Measurements from ENCODE around the gene AGR2.
"Not testable (repeated sequence)": the region's sequence is repeated elsewhere in the genome, so short reads cannot be mapped to it uniquely, and the experiment has no call there.

AGR2 gene

DNA sequence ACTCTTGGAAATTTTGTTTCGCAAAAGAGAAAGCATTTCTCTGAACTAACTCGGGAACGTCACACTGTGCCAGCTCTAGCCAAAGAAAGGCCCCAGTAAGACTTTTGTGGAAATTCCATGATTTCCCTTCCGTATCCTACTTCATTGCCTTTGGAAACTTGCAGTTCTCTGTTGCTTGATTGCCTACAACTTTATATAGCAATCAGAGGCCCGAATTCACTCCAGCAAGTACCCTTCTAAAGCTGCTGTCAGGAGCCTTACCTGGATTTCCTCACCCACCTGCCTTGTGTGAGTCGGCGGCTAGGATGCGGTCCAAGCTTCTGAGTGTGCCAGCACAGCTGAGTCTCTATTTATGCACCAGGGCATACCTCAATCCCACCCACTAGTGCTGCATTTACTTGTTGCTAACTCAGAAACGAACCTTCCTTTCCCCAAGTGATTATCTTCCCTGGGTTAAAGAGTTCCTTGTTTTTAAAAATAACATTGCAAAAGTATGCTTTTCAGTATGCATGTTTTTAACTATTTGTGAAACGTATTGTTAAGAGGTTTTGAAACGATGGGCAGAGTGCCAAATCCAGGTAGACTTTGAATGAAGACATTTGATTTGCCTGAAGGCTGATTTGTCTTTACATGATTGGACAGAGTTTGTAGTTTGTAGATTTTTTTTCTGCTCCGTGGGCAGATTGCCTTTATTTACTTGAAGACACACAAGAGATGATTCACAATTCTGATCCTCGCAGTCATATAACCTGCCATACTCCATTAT lies at the start of gene AGR2:
Gene AGR2 (minus strand): TSS at position 326 of the 766 bp plus-strand sequence. CDS start 3,203 bp downstream, outside the sequence.
- DNase-seq (ENCODE audit: low read depth), result no peak
- H3K4me3 ChIP-seq (ENCODE audit: low read depth, low read length), result no peak within 1 kb of the TSS
- TF ChIP-seq, protein P1, sequence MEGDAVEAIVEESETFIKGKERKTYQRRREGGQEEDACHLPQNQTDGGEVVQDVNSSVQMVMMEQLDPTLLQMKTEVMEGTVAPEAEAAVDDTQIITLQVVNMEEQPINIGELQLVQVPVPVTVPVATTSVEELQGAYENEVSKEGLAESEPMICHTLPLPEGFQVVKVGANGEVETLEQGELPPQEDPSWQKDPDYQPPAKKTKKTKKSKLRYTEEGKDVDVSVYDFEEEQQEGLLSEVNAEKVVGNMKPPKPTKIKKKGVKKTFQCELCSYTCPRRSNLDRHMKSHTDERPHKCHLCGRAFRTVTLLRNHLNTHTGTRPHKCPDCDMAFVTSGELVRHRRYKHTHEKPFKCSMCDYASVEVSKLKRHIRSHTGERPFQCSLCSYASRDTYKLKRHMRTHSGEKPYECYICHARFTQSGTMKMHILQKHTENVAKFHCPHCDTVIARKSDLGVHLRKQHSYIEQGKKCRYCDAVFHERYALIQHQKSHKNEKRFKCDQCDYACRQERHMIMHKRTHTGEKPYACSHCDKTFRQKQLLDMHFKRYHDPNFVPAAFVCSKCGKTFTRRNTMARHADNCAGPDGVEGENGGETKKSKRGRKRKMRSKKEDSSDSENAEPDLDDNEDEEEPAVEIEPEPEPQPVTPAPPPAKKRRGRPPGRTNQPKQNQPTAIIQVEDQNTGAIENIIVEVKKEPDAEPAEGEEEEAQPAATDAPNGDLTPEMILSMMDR (IDR thresholded peaks at IDR 0.05; ENCODE audit: insufficient read depth, low read depth, low read length, missing control alignments), result no peak

DNA sequence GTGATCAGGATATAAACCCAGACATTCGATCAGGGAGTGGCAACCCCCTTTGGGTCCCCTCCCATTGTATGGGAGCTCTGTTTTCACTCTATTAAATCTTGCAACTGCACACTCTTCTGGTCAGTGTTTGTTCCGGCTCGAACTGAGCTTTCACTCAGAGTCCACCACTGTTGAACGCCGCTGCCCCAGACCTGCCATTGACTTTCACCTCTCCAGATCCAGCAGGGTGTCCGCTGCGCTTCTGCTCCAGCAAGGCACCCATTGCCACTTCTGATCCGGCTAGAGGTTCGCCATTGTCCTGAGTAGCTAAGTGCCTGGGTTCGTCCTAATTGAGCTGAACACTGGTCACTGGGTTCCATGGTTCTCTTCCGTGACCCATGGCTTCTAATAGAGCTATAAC lies 48.4 kb upstream of the AGR2 start:
- not testable (repeated sequence) for H3K4me3 ChIP-seq (ENCODE audit: low read depth, low read length); DNase-seq (ENCODE audit: low read depth)

DNA sequence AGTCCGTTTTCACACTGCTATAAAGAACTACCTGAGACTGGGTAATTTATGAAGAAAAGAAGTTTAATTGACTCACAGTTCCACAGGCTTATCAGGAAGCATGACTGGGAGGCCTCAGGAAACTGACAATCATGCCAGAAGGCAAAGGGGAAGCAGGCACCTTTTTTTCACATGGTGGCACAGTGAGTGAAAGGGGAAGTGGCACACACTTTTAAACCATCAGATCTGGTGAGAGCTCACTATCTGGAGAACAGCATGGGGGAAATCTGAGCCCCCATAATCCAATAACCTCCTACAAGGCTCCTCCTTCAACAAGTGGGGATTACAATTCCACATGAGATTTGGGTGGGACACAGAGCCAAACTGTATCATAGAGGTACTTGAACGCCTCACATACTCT lies 47.0 kb upstream of the AGR2 start:
- no peak for DNase-seq (ENCODE audit: low read depth)
- H3K4me3 ChIP-seq (ENCODE audit: low read depth, low read length), result no peak overlapping the region

DNA sequence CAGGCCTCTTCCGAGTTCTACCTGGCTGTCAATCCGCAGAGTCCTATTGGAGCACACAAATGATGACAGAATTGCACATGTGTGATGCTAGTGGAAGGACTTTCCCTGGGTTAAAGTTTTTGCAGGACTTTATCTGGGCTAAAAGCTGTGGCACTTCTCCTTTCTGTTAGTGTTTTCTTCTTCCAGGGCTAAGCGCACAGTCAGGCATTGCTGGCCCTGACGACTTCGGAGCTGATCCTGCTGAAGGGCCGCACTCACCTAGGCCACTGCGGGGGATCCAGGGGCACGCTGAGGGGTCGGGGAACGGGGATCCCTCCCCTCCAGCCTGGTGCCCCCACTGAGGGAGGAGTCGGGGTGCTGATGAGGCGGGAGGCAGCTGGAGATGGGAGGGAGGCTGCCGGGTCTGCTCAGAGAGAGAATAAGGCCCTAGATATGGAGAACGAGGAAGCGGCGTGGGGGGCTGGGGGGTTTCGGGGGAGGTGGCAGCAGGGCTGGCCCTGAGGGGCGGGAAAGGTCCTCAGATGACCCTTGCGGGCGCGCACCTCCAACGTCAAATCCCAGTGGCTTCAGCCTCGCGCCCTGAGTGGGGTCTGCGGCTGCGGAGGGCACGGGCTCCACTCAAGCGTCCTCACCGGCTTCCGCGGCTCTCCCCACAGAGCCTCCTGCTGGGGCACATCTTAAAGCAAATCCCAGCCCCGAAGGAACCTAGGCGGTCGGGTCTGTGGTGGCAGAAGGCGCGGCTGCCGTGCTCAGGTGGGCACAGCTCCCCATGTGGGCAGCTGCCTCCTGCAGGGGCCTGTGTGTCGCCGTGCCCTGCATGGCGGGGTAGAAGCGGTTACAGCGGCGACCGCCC lies 46.0 kb upstream of the AGR2 start:
- no peak for DNase-seq (ENCODE audit: low read depth)
- no peak overlapping the region for H3K4me3 ChIP-seq (ENCODE audit: low read depth, low read length)

More for the DNA sequence above, 47.0 kb upstream of the AGR2 start:
- TF ChIP-seq, protein P1 (IDR thresholded peaks at IDR 0.05; ENCODE audit: insufficient read depth, low read depth, low read length, missing control alignments), result no peak

DNA sequence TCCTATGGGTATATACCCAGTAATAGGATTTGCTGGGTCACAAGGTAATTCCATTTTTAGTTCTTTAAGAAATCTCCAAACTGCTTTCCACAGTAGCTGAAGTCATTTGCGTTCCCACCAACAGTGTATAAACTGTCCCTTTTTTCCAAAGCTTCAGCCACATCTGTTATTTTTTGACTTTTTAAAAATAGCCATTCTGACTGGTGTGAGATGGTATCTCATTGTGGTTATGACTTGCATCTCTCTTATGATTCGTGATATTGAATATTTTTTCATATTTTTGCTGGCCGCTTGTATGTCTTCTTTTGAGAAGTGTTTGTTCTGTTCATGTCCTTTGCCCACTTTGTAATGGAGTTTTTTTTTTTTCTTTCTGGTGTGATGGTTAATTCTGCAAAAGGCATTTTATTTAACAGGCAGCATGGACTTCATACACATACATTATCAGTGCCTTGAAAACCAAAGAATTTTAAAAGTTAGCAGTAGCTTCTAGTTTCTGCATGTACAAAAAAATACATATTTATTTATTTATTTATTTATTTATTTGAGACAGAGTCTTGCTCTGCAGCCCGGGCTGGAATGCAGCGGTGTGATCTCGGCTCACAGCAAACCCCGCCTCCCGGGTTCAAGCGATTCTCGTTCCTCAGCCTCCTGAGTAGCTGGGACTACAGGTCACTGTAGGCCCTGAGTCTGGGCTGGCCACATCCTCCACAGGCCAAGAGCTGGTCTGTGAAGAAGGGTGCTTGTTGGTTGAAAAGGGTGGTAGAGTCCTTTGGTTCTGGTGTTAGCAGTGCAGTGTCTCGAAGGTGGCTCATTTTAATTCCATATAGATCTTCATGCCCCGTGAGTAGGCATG lies 44.7 kb upstream of the AGR2 start:
- TF ChIP-seq, protein P1 (IDR thresholded peaks at IDR 0.05; ENCODE audit: insufficient read depth, low read depth, low read length, missing control alignments), result no peak
- no peak overlapping the region for H3K4me3 ChIP-seq (ENCODE audit: low read depth, low read length)
- no peak for DNase-seq (ENCODE audit: low read depth)

More for the DNA sequence above, 46.0 kb upstream of the AGR2 start:
- TF ChIP-seq, protein P1 (IDR thresholded peaks at IDR 0.05; ENCODE audit: insufficient read depth, low read depth, low read length, missing control alignments), result no peak

DNA sequence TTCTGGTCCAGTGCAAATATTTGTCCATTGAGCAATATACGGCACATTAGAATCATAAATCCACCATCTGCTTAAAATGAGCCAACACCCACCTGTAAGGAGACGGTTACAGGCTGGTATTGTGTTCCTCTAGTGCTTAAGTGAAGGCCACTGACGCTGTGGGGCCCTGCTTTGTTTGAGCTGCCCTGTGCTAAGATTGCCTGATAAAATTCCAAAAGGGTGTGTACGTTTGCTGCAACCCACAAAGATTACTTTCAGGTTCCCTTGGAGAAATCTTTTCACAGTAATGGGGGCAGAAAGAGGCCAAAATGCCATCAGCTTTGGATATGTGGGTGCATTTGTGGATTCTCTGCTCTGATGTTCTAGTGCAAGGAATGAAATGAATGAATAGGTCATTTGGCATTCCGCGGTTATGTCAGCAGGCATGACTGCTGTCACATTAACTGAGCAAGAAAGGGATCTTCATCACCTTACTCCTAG lies 42.6 kb upstream of the AGR2 start:
- DNase-seq (ENCODE audit: low read depth), result no peak
- no peak overlapping the region for H3K4me3 ChIP-seq (ENCODE audit: low read depth, low read length)
- TF ChIP-seq, protein P1 (IDR thresholded peaks at IDR 0.05; ENCODE audit: insufficient read depth, low read depth, low read length, missing control alignments), result no peak

All from GM12865 (cell line).